Muscle layer of colon (tissue), 2 donors: Measurements from ENCODE around the gene TPGS1.

Experiments
- H3K27ac ChIP-seq: one replicate; pipeline ENCODE4 v1.7.0; 2013; ENCODE audit warnings: low read depth, mild to moderate bottlenecking, low read length, moderate library complexity
- H3K27me3 ChIP-seq, 2 donors: one replicate each; pipeline ENCODE4 v1.7.0; 2013; ENCODE audit warnings: low read length in 2 of 2, mild to moderate bottlenecking in 2 of 2; ENCODE audit not compliant: insufficient read depth in 2 of 2, control insufficient read depth in 1 of 2
- H3K36me3 ChIP-seq: one replicate; pipeline ENCODE4 v1.7.0; 2013; ENCODE audit warnings: mild to moderate bottlenecking, low read length; ENCODE audit not compliant: insufficient read depth
- H3K4me1 ChIP-seq: one replicate; pipeline ENCODE4 v1.7.0; 2013; ENCODE audit warnings: mild to moderate bottlenecking, low read length; ENCODE audit not compliant: insufficient read depth
- H3K4me3 ChIP-seq, 2 donors: one replicate each; pipeline ENCODE4 v1.7.0; 2013; ENCODE audit warnings: low read length in 2 of 2, low read depth in 1 of 2, mild to moderate bottlenecking in 1 of 2, moderate library complexity in 1 of 2
- H3K9ac ChIP-seq: one replicate; pipeline ENCODE4 v1.7.0; 2013; ENCODE audit warnings: low read length
- H3K9me3 ChIP-seq: one replicate; pipeline ENCODE4 v1.7.0; 2013; ENCODE audit warnings: mild to moderate bottlenecking, low read length
- donor health status: abdominal sarcoma.
- donor health status: Adenocarcinoma of cecum.

TPGS1 gene

DNA sequence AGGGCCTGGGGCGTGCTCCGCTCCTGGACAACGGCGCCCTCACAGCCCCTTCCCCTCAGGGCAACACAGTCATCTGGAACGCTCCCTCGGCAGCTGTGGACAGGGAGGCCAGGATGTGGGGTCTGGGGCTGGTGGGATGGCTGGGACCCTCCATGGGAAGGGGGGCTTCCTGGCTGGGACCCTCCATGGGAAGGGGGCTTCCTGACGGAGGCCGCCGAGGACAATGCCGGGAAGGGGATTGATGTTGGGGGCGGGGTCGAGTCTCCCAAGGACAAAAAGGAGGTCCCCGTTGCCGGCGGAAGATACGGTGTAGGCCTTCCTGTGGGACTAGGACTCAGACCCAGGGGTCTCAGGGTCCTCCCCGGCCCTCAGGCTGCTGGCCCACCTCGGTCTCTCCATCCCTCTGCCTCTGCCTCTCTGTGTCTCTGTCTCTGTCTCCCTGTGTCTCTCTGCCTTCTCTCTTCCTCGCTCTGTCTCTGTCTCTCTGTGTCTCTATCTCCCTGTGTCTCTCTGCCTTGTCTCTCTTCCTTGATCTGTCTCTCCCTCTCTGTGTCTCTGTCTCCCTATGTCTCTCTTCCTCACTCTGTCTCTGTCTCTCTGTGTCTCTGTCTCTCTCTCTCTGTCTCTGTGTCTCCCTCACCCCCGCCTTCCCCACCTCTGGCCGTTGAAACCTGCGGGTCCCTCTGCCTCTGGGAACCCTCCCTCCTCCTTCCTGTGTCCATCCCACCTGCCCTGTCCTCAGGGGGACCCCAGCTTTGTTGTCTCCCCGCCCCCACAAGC is 13.7 kb upstream of the TPGS1 start:
- no peak overlapping the region for H3K27ac ChIP-seq
- H3K9me3 ChIP-seq: no peaks in the 10 kb centered on the region
- peaks cover 7 to 29% of the 10 kb centered on the region in 2 donors for H3K27me3 ChIP-seq
- no peak overlapping the region for H3K9ac ChIP-seq
- H3K4me3 ChIP-seq: no peak overlapping the region
- no peaks in the 10 kb centered on the region for H3K4me1 ChIP-seq
- no peaks in the 10 kb centered on the region for H3K36me3 ChIP-seq

DNA sequence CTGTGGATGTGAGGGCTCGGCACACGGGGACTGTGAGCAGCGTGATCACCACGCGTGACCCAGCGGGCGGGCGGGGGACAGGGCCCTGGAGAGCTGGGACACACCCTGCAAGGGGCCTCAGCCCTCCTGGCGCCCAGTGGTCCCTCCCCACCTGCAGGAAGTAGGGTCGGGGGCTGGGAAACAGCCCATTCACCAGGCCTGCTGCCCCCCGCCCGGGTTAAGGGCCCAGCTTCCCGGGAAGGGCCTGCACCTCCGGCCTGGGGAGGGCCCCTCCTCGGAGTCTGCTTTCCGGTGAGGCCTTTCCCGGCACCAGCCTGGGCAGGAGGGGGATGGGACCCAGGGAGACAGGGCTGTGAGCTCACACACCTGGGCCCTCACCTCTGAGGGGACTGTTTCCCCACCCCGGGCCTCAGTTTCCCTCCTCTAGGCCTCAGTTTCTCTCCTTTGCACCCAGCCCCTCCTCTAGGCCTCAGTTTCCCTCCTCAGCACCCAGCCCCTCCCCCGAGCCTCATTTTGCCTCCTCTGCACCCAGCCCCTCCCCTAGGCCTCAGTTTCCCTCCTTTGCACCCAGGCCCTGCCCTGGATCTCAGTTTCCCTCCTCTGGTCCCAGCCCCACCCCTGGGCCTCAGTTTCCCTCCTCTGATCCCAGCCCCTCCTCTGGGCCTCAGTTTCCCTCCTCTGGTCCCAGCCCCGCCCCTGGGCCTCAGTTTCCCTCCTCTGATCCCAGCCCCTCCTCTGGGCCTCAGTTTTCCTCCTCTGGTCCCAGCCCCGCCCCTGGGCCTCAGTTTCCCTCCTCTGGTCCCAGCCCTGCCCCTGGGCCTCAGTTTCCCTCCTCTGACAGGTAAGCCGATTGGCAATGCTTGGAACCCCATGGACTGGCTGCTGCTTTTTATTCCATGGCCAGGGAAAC is 12.9 kb upstream of the TPGS1 start:
- H3K4me1 ChIP-seq: no peaks in the 10 kb centered on the region
- peaks cover 7 to 36% of the 10 kb centered on the region in 2 donors for H3K27me3 ChIP-seq
- H3K9me3 ChIP-seq: no peaks in the 10 kb centered on the region
- no peak overlapping the region for H3K9ac ChIP-seq
- H3K27ac ChIP-seq: no peak overlapping the region
- no peaks in the 10 kb centered on the region for H3K36me3 ChIP-seq
- H3K4me3 ChIP-seq: no peak overlapping the region

DNA sequence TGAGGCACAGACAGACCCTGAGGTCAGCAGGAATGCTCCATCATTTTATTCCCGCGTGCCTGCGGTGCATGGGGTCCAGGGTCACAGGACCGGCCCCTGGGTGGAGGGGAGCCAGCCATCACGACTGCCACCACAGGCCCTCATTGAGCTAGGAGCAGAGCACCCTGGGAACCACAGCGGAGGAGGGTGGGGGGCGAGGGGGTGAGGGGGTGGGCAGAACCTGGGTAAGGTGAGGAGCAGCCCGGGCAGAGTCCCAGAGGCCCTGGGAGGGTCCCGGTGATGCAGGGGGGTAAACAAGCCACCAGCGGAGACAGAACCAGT is 12.3 kb upstream of the TPGS1 start:
- Histone ChIP-seq H3K27me3 (peaks cover 7 to 36% of the 10 kb centered on the region in 2 donors), H3K27ac (no peak overlapping the region), H3K9me3 (no peaks in the 10 kb centered on the region), H3K4me1 (no peaks in the 10 kb centered on the region), H3K4me3 (no peak overlapping the region), H3K36me3 (no peaks in the 10 kb centered on the region), H3K9ac (no peak overlapping the region)

DNA sequence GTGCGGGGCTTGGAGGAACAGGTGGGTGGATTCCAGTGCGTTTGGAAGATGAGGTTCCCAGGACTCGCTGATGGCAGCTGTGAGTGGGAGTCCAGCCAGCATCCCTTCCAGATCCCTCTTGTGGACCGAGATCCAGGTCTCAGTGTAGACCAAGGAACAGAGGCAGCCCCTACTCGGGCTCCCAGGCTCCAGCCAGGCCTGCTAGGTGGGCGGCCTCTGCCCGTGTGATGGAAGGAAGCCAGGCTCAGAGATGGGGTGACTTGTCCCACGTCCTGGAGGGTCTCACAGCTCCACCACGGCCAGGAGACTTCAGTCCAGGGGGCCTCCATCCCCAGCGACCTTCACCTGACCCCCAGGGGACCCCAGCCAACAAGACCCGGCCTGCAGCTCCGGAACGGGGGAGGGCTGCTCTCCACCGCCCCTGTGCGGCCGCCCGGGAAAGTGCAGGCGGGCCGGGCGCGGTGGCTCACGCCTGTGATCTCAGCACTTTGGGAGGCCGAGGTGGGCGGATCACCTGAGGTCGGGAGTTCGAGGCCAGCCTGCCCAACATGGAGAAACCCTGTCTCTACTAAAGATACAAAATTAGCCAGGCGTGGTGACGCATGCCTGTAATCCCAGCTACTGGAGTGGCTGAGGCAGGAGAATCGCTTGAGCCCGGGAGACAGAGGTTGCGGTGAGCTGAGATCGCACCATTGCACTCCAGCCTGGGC is 11.7 kb upstream of the TPGS1 start:
- Histone ChIP-seq H3K9me3 (no peaks in the 10 kb centered on the region), H3K27me3 (peaks cover 7 to 36% of the 10 kb centered on the region in 2 donors), H3K4me1 (no peaks in the 10 kb centered on the region), H3K27ac (no peak overlapping the region), H3K36me3 (no peaks in the 10 kb centered on the region), H3K9ac (no peak overlapping the region), H3K4me3 (no peak overlapping the region)

DNA sequence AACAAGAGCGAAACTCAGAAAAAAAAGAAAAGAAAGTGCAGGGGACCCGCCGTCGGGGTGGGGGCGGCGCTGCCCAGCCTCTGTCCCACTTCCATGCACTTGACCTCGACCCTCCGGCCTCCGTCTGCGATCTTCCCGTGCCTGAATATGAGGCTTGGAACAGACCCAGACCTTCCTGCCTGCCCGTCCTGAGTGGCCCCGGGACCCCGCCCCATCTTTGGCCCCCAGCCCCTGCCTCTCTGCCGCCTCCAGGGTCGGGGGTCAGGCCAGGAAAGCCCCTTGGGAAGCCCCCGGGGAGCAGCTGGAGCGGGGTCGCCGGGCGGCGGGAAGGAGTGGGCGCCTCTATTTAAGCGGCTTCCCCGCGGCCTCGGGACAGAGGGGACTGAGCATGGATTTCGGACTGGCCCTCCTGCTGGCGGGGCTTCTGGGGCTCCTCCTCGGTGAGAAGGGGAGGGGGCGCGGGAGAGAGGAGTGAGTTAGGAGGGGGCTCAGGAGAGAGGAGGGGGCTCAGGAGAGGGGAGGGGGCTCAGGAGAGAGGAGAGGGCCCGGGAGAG is 11.1 kb upstream of the TPGS1 start, which contains the start of gene MADCAM1:
Gene MADCAM1, plus strand, starts transcription at position 375 of the 554 bp plus-strand sequence. Its CDS starts 14 bp downstream, at position 389.
- Histone ChIP-seq H3K27ac (no peak within 1 kb of the TSS), H3K36me3 (no peaks in the 10 kb centered on the region), H3K9ac (no peak within 1 kb of the TSS), H3K27me3 (peaks cover 7 to 36% of the 10 kb centered on the region in 2 donors), H3K4me3 (no peak within 1 kb of the TSS), H3K4me1 (no peaks in the 10 kb centered on the region), H3K9me3 (no peaks in the 10 kb centered on the region)

DNA sequence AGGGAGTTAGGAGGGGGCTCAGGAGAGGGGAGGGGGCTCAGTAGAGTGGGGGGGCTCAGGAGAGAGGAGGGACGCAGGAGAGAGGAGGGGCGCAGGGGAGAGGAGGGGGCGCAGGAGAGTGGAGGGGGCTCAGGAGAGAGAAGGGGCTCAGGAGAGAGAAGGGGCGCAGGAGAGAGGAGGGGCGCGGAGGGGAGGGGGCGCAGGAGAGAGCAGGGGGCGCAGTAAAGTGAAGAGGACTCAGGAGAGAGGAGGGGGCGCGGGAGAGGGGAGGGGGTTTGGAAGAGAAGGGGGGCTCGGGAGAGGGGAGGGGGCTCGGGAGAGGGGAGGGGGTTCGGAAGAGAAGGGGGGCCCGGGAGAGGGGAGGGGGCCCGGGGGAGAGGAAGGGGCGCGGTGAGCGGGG is 10.3 kb upstream of the TPGS1 start:
- Histone ChIP-seq H3K9me3 (no peaks in the 10 kb centered on the region), H3K9ac (no peak overlapping the region), H3K4me3 (no peak overlapping the region), H3K27me3 (peaks cover 7 to 36% of the 10 kb centered on the region in 2 donors), H3K36me3 (no peaks in the 10 kb centered on the region), H3K4me1 (no peaks in the 10 kb centered on the region), H3K27ac (no peak overlapping the region)

DNA sequence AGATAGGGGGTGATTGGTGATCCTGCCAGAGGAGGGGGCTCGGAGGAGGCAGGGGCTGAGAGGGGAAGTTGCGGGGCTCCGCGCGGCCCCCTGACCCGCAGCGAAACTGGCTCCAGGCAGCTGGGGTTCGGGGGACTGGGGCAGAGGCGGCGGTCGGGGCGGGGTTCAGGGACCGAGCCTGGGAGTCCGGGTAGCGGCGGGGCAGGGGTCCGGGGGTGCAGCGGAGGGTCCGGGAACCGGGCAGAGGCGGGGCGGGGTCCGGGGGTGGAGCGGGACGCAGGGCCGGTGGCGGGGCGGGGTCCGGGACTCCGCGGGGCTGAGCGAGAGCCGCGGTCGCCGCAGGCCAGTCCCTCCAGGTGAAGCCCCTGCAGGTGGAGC is 9.8 kb upstream of the TPGS1 start:
- H3K4me1 ChIP-seq: no peaks in the 10 kb centered on the region
- H3K27me3 ChIP-seq: peaks cover 7 to 36% of the 10 kb centered on the region in 2 donors
- H3K4me3 ChIP-seq: no peak overlapping the region
- no peak overlapping the region for H3K27ac ChIP-seq
- H3K9ac ChIP-seq: no peak overlapping the region
- H3K9me3 ChIP-seq: no peaks in the 10 kb centered on the region
- H3K36me3 ChIP-seq: no peaks in the 10 kb centered on the region

DNA sequence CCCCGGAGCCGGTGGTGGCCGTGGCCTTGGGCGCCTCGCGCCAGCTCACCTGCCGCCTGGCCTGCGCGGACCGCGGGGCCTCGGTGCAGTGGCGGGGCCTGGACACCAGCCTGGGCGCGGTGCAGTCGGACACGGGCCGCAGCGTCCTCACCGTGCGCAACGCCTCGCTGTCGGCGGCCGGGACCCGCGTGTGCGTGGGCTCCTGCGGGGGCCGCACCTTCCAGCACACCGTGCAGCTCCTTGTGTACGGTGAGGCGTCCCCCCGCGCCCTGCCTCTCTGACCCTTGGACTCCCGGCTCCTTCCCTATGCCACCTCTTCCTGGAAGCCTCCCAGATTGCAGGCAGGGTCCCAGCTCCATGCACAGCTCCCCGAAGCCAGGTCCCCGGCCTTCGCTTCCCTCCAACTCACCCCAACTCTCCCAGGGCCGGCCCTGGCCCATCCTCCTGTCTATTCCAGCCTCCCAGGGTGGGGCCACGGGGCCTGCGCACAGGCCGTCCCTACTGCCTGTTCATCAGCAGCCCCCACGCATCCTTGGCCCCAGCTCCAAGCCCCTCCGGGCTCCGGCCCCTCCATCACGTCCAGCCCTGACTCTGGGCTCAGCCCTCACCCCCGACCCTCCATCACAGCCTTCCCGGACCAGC is 9.3 kb upstream of the TPGS1 start:
- no peaks in the 10 kb centered on the region for H3K36me3 ChIP-seq
- no peak overlapping the region for H3K27ac ChIP-seq
- H3K9ac ChIP-seq: no peak overlapping the region
- no peak overlapping the region for H3K4me3 ChIP-seq
- no peaks in the 10 kb centered on the region for H3K4me1 ChIP-seq
- H3K9me3 ChIP-seq: no peaks in the 10 kb centered on the region
- H3K27me3 ChIP-seq: peaks cover 7 to 36% of the 10 kb centered on the region in 2 donors

DNA sequence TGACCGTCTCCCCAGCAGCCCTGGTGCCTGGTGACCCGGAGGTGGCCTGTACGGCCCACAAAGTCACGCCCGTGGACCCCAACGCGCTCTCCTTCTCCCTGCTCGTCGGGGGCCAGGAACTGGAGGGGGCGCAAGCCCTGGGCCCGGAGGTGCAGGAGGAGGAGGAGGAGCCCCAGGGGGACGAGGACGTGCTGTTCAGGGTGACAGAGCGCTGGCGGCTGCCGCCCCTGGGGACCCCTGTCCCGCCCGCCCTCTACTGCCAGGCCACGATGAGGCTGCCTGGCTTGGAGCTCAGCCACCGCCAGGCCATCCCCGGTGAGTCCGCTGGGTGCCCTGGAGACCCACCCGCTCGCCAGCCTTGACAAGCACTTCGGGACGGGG is 8.8 kb upstream of the TPGS1 start:
- Histone ChIP-seq H3K9ac (no peak overlapping the region), H3K4me1 (no peaks in the 10 kb centered on the region), H3K36me3 (no peaks in the 10 kb centered on the region), H3K27me3 (peaks cover 7 to 36% of the 10 kb centered on the region in 2 donors), H3K27ac (no peak overlapping the region), H3K9me3 (no peaks in the 10 kb centered on the region), H3K4me3 (no peak overlapping the region)

DNA sequence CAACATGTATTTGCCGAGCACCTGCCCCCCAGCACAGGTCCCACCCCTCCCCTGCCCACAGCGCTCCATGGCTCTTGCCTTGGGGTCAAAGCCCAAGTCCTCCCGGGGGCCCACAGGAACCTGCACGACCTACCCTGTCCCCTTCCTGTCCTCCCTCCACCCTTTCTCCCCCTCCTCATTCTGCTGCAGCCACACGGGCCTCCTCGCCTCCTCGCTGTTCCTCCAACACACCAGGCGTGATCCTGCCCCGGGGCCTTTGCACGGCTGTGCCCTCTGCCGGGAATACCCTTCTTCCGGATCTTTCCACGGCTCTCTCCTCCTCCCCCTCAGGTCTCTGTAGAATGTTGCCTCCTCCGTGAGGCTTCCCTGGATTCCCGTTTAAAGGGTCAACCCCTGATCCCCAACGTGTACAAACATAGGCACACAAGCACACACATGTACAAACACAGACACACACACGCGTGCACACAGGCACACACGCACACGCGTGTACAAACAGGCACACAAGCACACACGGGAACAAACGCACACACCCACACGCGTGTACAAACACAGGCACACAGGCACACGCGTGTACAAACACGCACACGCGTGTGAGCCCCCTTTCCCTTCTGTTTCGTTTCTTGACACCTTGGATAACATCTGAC is 8.2 kb upstream of the TPGS1 start:
- Histone ChIP-seq H3K27me3 (peaks cover 7 to 36% of the 10 kb centered on the region in 2 donors), H3K36me3 (no peaks in the 10 kb centered on the region)

More for the DNA sequence above, 8.2 kb upstream of the TPGS1 start:
- no peaks in the 10 kb centered on the region for H3K4me1 ChIP-seq
- H3K9ac ChIP-seq: no peak overlapping the region
- H3K4me3 ChIP-seq: no peak overlapping the region
- H3K9me3 ChIP-seq: no peaks in the 10 kb centered on the region
- no peak overlapping the region for H3K27ac ChIP-seq
